ENCODE measurements around the gene NAALADL2.

DNA sequence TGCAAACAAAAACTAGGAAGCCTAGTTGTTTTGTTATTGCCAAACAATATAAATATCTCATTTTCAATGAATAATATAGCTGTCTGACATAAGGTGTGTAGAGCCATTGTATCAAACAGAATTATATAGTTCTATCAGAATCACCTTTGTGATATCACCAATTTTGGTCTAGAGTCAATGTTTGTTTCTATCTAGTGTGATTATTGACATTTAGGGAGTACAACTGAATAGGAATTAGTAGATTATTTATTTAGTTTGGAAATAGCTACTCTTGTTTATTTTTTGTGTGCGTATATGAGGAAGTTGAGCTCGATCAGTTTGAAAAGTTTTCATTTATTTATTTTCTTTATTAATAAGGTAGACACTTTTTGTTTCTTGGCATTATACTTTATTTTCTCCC is 389.7 kb downstream of the NAALADL2 start:
- no peak for TF ChIP-seq CTCF (IDR thresholded peaks at IDR 0.05; ENCODE audit: low read depth, low read length, missing input control)
- TF ChIP-seq HNF4A (conservative IDR thresholded peaks at IDR 0.05): no peak

Data from liver (tissue), 3 donors.